Hematopoietic multipotent progenitor cell (in vitro differentiated cells): ENCODE measurements around the gene TRPV4. TPM values are rescaled to one million over a fixed set of nuclear protein-coding genes. Genes with fewer than 3 reads are reported as not detected.

Experiments
- small RNA-seq: library from RNA; depleted of rRNA; stranded (forward); fragments of <200 nt; gene quantifications from one replicate; pipeline ENCODE3, GENCODE V24; 2012
- total RNA-seq: library from RNA; depleted of rRNA; stranded (reverse); fragments of >200 nt; gene quantifications from one replicate; pipeline ENCODE4 v1.2.3, GENCODE V29; 2012

The TRPV4 gene
- total RNA-seq, 1 donor = not detected

Small RNA genes lying within 50 kb of the gene (small RNA-seq; reads per million reads assigned to genes)
- gene MIR4497 = not detected
- gene RN7SL441P = not detected

Other genes with a start within 250 kb of the TRPV4 start
- gene FAM222A, start 119.6 kb downstream of the TRPV4 start, total RNA-seq = 0.81 TPM
- gene GLTP, start 47.1 kb upstream of the TRPV4 start, total RNA-seq = 19.7 TPM
- gene TCHP, start 66.9 kb upstream of the TRPV4 start, total RNA-seq = 12.1 TPM
- 88.3 TPM for gene GIT2, start 163.0 kb upstream of the TRPV4 start, total RNA-seq
- gene ANKRD13A, start 166.0 kb upstream of the TRPV4 start, total RNA-seq = 99.9 TPM
- 47.4 TPM for gene C12orf76, start 215.1 kb upstream of the TRPV4 start, total RNA-seq